ACC112 (cell line): ENCODE results near the gene EEF2K.

Source experiments
- H2AFZ ChIP-seq: fragments of 200-600 bp; sonication (generic); one replicate; pipeline ENCODE4 v1.6.0; 2017; ENCODE audit warnings: antibody characterized with exemption, low read length; ENCODE audit not compliant: unreplicated experiment
- H3K27ac ChIP-seq: fragments of 200-600 bp; sonication (generic); 2 replicates; pipeline ENCODE4 v1.5.1; 2014; ENCODE audit warnings: low read depth, mild to moderate bottlenecking, antibody characterized with exemption, low read length, moderate library complexity
- H3K27me3 ChIP-seq: fragments of 200-600 bp; sonication (generic); 2 replicates; pipeline ENCODE4 v1.6.1; 2014; ENCODE audit warnings: mild to moderate bottlenecking, antibody characterized with exemption, low read length, moderate library complexity, mixed read lengths; ENCODE audit not compliant: insufficient read depth
- H3K36me3 ChIP-seq: fragments of 200-600 bp; sonication (generic); 2 replicates; pipeline ENCODE4 v1.6.1; 2016; ENCODE audit warnings: mild to moderate bottlenecking, antibody characterized with exemption, low read length, moderate library complexity, mixed read lengths; ENCODE audit not compliant: insufficient read depth
- H3K4me1 ChIP-seq: fragments of 200-600 bp; sonication (generic); one replicate; pipeline ENCODE4 v1.6.1; 2016; ENCODE audit warnings: low read length, mixed read lengths; ENCODE audit not compliant: insufficient read depth, unreplicated experiment, control insufficient read depth
- H3K4me3 ChIP-seq: fragments of 200-600 bp; sonication (generic); 2 replicates; pipeline ENCODE4 v1.5.1; 2014; ENCODE audit warnings: mild to moderate bottlenecking, low read depth, low read length
- H3K79me2 ChIP-seq: fragments of 200-600 bp; sonication (generic); one replicate; pipeline ENCODE4 v1.6.0; 2016; ENCODE audit warnings: low read length; ENCODE audit not compliant: control insufficient read depth, unreplicated experiment, insufficient read depth

EEF2K gene

GRCh38 chr16:22198547-22199293 lies 7.4 kb upstream of the EEF2K start:
- H3K27ac ChIP-seq = peak overlapping the region; percentile 69
- H3K27me3 ChIP-seq = no peaks in the 10 kb centered on the region
- H2AFZ ChIP-seq = peak overlapping the region; percentile 85
- H3K4me3 ChIP-seq = no peak overlapping the region
- no peaks in the 10 kb centered on the region for H3K79me2 ChIP-seq
- no peaks in the 10 kb centered on the region for H3K36me3 ChIP-seq
- H3K4me1 ChIP-seq = peaks cover 14% of the 10 kb centered on the region

DNA sequence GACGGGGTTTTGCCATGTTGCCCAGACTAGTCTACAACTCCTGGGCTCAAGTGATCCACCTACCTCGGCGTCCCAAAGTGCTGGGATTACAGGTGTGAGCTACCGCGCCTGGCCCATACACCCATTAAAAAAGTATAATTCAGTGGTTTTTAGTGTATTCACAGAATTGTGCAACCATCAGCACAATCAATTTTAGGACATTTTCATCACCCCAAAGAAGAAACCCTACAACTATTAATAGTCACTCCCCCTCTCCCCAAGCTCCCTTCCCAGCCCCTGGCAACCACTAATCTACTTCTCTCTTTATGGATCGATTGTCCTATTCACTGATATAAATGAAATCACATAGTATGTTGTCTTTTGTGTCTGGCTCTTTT lies 3.8 kb upstream of the EEF2K start:
- H2AFZ ChIP-seq = no peak overlapping the region
- H3K4me1 ChIP-seq = peaks cover 14% of the 10 kb centered on the region
- H3K36me3 ChIP-seq = no peaks in the 10 kb centered on the region
- no peaks in the 10 kb centered on the region for H3K27me3 ChIP-seq
- no peak overlapping the region for H3K4me3 ChIP-seq
- H3K27ac ChIP-seq = no peak overlapping the region
- peaks cover 6% of the 10 kb centered on the region for H3K79me2 ChIP-seq

DNA sequence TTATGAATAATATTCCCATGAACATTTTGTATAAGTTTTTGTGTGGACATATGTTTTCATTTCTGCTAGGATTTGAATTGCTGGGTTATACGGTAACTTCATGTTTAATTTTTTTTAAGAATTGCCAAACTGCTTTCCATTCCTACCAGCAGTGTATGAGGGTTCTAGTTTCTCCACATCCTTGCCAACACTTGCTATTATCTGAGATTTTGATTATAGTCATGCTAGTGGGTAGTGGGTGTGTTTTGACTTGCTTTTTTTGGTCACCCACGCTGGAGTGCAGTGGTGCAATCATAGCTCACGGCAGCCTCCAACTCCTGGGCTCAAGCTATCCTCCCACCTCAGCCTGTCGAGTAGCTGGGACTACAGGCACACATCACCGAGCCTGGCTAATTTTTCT lies 3.0 kb upstream of the EEF2K start:
- Histone ChIP-seq H3K36me3 (no peaks in the 10 kb centered on the region), H2AFZ (no peak overlapping the region)

GRCh38 chr16:22204091-22204655 lies 1.9 kb upstream of the EEF2K start:
- no peaks in the 10 kb centered on the region for H3K27me3 ChIP-seq
- H3K79me2 ChIP-seq = peaks cover 25% of the 10 kb centered on the region
- no peak overlapping the region for H2AFZ ChIP-seq
- H3K4me1 ChIP-seq = peaks cover 16% of the 10 kb centered on the region
- H3K36me3 ChIP-seq = no peaks in the 10 kb centered on the region
- no peak overlapping the region for H3K4me3 ChIP-seq
- no peak overlapping the region for H3K27ac ChIP-seq

More for the DNA sequence above, 3.0 kb upstream of the EEF2K start:
- Histone ChIP-seq H3K27me3 (no peaks in the 10 kb centered on the region), H3K27ac (no peak overlapping the region), H3K79me2 (peaks cover 14% of the 10 kb centered on the region), H3K4me1 (peaks cover 23% of the 10 kb centered on the region), H3K4me3 (no peak overlapping the region)

- Histone ChIP-seq H2AFZ (peak overlapping the region; percentile 67), H3K27ac (peak overlapping the region; percentile 63), H3K79me2 (peaks cover 39% of the 10 kb centered on the region), H3K36me3 (peaks cover 3% of the 10 kb centered on the region; the same call in 1 of the 2 replicates), H3K27me3 (no peaks in the 10 kb centered on the region), H3K4me3 (peak overlapping the region; percentile 85), H3K4me1 (peaks cover 9% of the 10 kb centered on the region)
Observed at GRCh38 chr16:22205577-22206012, 483 bp upstream of the EEF2K start.

- Histone ChIP-seq H3K36me3 (peaks cover 8% of the 10 kb centered on the region; the same call in 1 of the 2 replicates), H3K4me3 (peak overlapping the region; percentile 85), H2AFZ (peak overlapping the region; percentile 34), H3K27me3 (no peaks in the 10 kb centered on the region), H3K27ac (peak overlapping the region; percentile 10; the same call in 1 of the 2 replicates), H3K4me1 (peaks cover 9% of the 10 kb centered on the region), H3K79me2 (peaks cover 53% of the 10 kb centered on the region)
Observed at GRCh38 chr16:22206842-22207714, 1.0 kb downstream of the EEF2K start.

GRCh38 chr16:22207715-22208360 lies 1.8 kb downstream of the EEF2K start:
- Histone ChIP-seq H3K36me3 (peaks cover 8% of the 10 kb centered on the region; the same call in 1 of the 2 replicates), H3K4me3 (peak overlapping the region; percentile 85), H3K27me3 (no peaks in the 10 kb centered on the region), H2AFZ (no peak overlapping the region), H3K4me1 (peaks cover 9% of the 10 kb centered on the region), H3K27ac (no peak overlapping the region), H3K79me2 (peaks cover 57% of the 10 kb centered on the region)

DNA sequence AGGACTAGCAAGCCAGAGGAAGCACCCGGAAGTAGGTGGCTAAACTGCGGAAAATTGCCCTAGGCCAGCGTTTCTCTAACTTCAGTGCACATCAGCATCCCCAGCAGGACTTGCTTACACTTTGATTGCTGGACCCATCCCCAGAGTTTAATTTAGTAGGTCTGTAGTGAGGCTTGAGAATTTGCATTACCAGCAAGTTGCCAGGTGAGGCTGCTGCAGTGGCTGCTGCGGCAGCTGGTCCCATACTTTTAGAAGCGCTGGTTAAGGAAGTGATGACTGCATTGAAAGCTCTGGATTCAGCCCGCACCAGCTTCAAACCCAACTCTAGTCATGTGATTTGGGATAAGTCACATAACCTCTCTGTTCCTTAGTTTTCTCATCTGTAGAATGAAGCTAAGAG lies 4.2 kb downstream of the EEF2K start:
- Histone ChIP-seq H3K27ac (no peak overlapping the region), H3K4me3 (no peak overlapping the region), H3K27me3 (no peaks in the 10 kb centered on the region), H2AFZ (no peak overlapping the region), H3K79me2 (peaks cover 61% of the 10 kb centered on the region), H3K4me1 (peaks cover 12% of the 10 kb centered on the region), H3K36me3 (peaks cover 12% of the 10 kb centered on the region; the same call in 1 of the 2 replicates)

- H3K79me2 ChIP-seq = peaks cover 64% of the 10 kb centered on the region
- H3K27me3 ChIP-seq = no peaks in the 10 kb centered on the region
- no peak overlapping the region for H3K4me3 ChIP-seq
- no peak overlapping the region for H3K27ac ChIP-seq
- H3K4me1 ChIP-seq = peaks cover 14% of the 10 kb centered on the region
- peaks cover 12% of the 10 kb centered on the region; the same call in 1 of the 2 replicates for H3K36me3 ChIP-seq
- H2AFZ ChIP-seq = no peak overlapping the region
Observed at GRCh38 chr16:22210854-22211253, 4.8 kb downstream of the EEF2K start.

DNA sequence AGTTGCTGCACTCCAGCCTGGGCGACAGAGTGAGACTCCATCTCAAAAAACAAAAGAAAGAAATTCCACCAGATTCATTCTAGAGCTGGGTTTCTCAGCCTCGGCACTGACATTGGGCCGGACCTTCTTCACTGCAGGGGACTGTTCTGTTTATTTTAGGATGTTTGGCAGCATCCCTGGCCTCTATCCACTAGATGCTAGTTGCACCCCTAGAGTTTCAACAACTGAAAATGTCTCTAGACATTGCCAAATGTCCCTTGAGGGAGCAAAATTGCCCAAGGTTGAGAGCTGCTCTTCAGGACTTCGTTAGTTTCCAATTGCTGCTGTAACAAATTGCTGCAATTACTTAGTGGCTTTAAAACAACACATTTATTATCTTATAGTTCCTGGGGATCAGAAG lies 7.2 kb downstream of the EEF2K start:
- H3K79me2 ChIP-seq = peaks cover 60% of the 10 kb centered on the region
- no peak overlapping the region for H3K4me3 ChIP-seq
- no peaks in the 10 kb centered on the region for H3K27me3 ChIP-seq
- H3K27ac ChIP-seq = no peak overlapping the region
- H2AFZ ChIP-seq = no peak overlapping the region
- H3K36me3 ChIP-seq = peaks cover 14% of the 10 kb centered on the region; the same call in 1 of the 2 replicates
- peaks cover 13% of the 10 kb centered on the region for H3K4me1 ChIP-seq
